HG03025 (cell line): ENCODE results near the gene PACRG.

Experiments
- ATAC-seq: cut with Tn5 transposase; IDR thresholded peaks from one replicate; pipeline ENCODE4 v1.9.1; 2021; ENCODE audit warnings: mild to moderate bottlenecking, moderate library complexity; ENCODE audit not compliant: unreplicated experiment, low FRiP score

Gene PACRG

GRCh38 chr6:163062790-163063189 is 335.0 kb downstream of the PACRG start:
- ATAC-seq: no peak

GRCh38 chr6:163063561-163063960 is 335.8 kb downstream of the PACRG start:
- ATAC-seq: no peak

GRCh38 chr6:163064397-163064796 is 336.6 kb downstream of the PACRG start:
- ATAC-seq: no peak

GRCh38 chr6:163066200-163066599 is 338.4 kb downstream of the PACRG start:
- no peak for ATAC-seq

GRCh38 chr6:163077134-163077533 is 349.4 kb downstream of the PACRG start:
- no peak for ATAC-seq

GRCh38 chr6:163078712-163079111 is 350.9 kb downstream of the PACRG start:
- ATAC-seq: no peak

- ATAC-seq: no peak
Observed at GRCh38 chr6:163080228-163080627, 352.5 kb downstream of the PACRG start.

GRCh38 chr6:163083141-163083540 is 355.4 kb downstream of the PACRG start:
- ATAC-seq: no peak

- no peak for ATAC-seq
Observed at GRCh38 chr6:163085426-163085825, 357.7 kb downstream of the PACRG start.

- ATAC-seq: no peak
Observed at GRCh38 chr6:163085861-163086623, 358.3 kb downstream of the PACRG start.

- no peak for ATAC-seq
Observed at GRCh38 chr6:163086624-163086920, 358.8 kb downstream of the PACRG start.

GRCh38 chr6:163087981-163088380 is 360.2 kb downstream of the PACRG start:
- no peak for ATAC-seq

GRCh38 chr6:163092876-163093275 is 365.1 kb downstream of the PACRG start:
- ATAC-seq: no peak

GRCh38 chr6:163094881-163095280 is 367.1 kb downstream of the PACRG start:
- ATAC-seq: no peak

- ATAC-seq: no peak
Observed at GRCh38 chr6:163095401-163095800, 367.6 kb downstream of the PACRG start.

- no peak for ATAC-seq
Observed at GRCh38 chr6:163098827-163099479, 371.2 kb downstream of the PACRG start.

GRCh38 chr6:163099621-163100171 is 371.9 kb downstream of the PACRG start:
- no peak for ATAC-seq

GRCh38 chr6:163100259-163100658 is 372.5 kb downstream of the PACRG start:
- no peak for ATAC-seq

- no peak for ATAC-seq
Observed at GRCh38 chr6:163113358-163113962, 385.7 kb downstream of the PACRG start.

- no peak for ATAC-seq
Observed at GRCh38 chr6:163118941-163119340, 391.2 kb downstream of the PACRG start.

- ATAC-seq: no peak
Observed at GRCh38 chr6:163120223-163120622, 392.4 kb downstream of the PACRG start.

GRCh38 chr6:163121270-163121669 is 393.5 kb downstream of the PACRG start:
- no peak for ATAC-seq
